HepG2 (cell line): ENCODE data around the gene SOX12. TPM values are rescaled to one million over a fixed set of nuclear protein-coding genes. Genes with fewer than 3 reads are reported as not detected.

Experiments
- ISL2 ChIP-seq: sonication (generic); formaldehyde crosslinking; IDR thresholded peaks from 2 replicates; pipeline ENCODE4 v1.5.0; 2020; ENCODE audit warnings: missing genetic modification reagents
- PRMT3 ChIP-seq: sonication (generic); formaldehyde crosslinking; IDR thresholded peaks from 2 replicates; pipeline ENCODE4 v1.8.1; 2022; ENCODE audit warnings: low read depth, mild to moderate bottlenecking, moderate library complexity, missing genetic modification reagents, borderline replicate concordance
- RFXAP ChIP-seq: sonication (generic); formaldehyde crosslinking; IDR thresholded peaks from 2 replicates; pipeline ENCODE4 v1.4.0; 2020; ENCODE audit warnings: missing genetic modification reagents, borderline replicate concordance
- SYNCRIP ChIP-seq: fragments of 200-400 bp; formaldehyde crosslinking; IDR thresholded peaks from 2 replicates; pipeline ENCODE4 v1.6.1; 2018; ENCODE audit warnings: mild to moderate bottlenecking, low read depth, low read length; ENCODE audit not compliant: insufficient read depth
- XBP1 ChIP-seq: sonication (generic); formaldehyde crosslinking; IDR thresholded peaks from 2 replicates; pipeline ENCODE4 v1.5.0; 2020; ENCODE audit warnings: missing genetic modification reagents
- ZNF337 ChIP-seq: sonication (generic); formaldehyde crosslinking; IDR thresholded peaks from 2 replicates; pipeline ENCODE4 v1.5.1; 2020; ENCODE audit warnings: missing genetic modification reagents, low read depth, mild to moderate bottlenecking, borderline replicate concordance
- polyA plus RNA-seq, 8 experiments: library from polyadenylated mRNA; depleted of rRNA in 3 of 8; stranded (reverse) in 7 of 8; unstranded in 1 of 8; fragments of >200 nt; fragmentation: Illumina TruSeq in 4 of 8; extraction: Trizol in 4 of 8; gene quantifications; 2 replicates each; pipeline versions ENCODE4 v1.2.1 to v1.2.3, GENCODE V29; 2011 to 2016; ENCODE audit warnings: low read depth in 4 of 8, missing spikeins in 1 of 8, mixed read lengths in 1 of 8; ENCODE audit not compliant: insufficient read depth in 1 of 8
- total RNA-seq, 5 experiments: library from RNA; depleted of rRNA; stranded (reverse); fragments of >200 nt; fragmentation: Illumina TruSeq; extraction: Trizol; gene quantifications; 2 replicates each; pipeline ENCODE4 v1.2.3, GENCODE V29; 2016; ENCODE audit warnings: low read depth in 1 of 5
- TF ChIP-seq, protein P1 (sequence below): sonication (generic); formaldehyde crosslinking; IDR thresholded peaks from 2 replicates; pipeline ENCODE4 v1.5.1; 2020; ENCODE audit warnings: mild to moderate bottlenecking, missing genetic modification reagents, borderline replicate concordance
- TF ChIP-seq, protein P2 (sequence below): conservative IDR thresholded peaks from 2 replicates; pipeline ENCODE4 v1.6.1; 2018; ENCODE audit warnings: missing genetic modification reagents
- TF ChIP-seq, protein P3 (sequence below): sonication (generic); formaldehyde crosslinking; IDR thresholded peaks from 2 replicates; pipeline ENCODE4 v1.5.1; 2020; ENCODE audit warnings: mild to moderate bottlenecking, missing genetic modification reagents, moderate library complexity
- TF ChIP-seq, protein P4 (sequence below): sonication (generic); formaldehyde crosslinking; IDR thresholded peaks from 2 replicates; pipeline ENCODE4 v1.4.0; 2020; ENCODE audit warnings: missing genetic modification reagents
- TF ChIP-seq, protein P5 (sequence below): sonication (generic); formaldehyde crosslinking; conservative IDR thresholded peaks from 2 replicates; pipeline ENCODE4 v1.4.0; 2020; ENCODE audit warnings: mild to moderate bottlenecking, missing genetic modification reagents, moderate library complexity
- TF ChIP-seq, protein P6 (sequence below): fragments of 450-650 bp; IDR thresholded peaks from 2 replicates; pipeline ENCODE4 v1.6.1; 2017; ENCODE audit warnings: mild to moderate bottlenecking

The SOX12 gene
- total and polyA plus RNA-seq, 2 of the 13 experiments (the other 11 are each of a cell fraction or from before 2014, with no cell fraction given) = 10.0 to 18.7 TPM

DNA sequence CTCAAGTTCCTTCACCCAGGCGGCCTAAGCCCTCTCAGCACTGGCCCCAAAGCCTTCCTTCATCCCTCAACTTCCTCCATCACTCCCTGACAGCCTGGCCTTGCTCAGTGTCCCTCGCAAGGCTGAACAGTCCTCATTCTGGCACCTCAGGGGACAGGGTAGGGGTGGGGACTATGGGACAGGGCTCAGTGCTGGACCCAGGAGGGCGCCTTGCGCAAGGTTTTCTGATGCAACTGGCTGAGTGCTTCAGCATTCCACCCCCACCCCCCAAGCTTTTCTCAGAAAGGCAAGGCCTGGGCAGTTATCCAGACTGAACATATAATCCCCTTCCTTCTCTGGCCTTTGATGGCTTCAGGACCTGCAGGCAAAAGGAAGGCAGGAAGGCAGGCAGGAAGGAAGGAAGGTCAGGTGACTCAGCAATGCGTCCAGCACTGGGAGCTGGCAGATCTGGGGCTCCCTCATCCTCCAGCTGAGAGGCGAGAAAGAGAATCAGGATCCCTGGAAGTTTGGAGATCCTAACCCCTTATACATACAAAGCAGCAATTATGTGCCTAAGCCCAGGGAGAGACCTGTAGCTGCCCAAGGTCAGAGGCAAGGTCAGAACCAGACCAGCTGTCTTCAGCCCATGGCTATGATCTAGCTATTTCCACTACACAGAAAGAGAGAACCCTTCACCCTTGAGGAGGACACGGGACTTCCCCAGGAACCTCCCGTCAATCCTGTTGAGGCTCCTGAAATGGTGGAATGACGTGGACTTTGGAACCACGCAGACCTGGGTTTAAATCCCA is 46.6 kb downstream of the SOX12 start (continued):
- TF ChIP-seq, protein P1, sequence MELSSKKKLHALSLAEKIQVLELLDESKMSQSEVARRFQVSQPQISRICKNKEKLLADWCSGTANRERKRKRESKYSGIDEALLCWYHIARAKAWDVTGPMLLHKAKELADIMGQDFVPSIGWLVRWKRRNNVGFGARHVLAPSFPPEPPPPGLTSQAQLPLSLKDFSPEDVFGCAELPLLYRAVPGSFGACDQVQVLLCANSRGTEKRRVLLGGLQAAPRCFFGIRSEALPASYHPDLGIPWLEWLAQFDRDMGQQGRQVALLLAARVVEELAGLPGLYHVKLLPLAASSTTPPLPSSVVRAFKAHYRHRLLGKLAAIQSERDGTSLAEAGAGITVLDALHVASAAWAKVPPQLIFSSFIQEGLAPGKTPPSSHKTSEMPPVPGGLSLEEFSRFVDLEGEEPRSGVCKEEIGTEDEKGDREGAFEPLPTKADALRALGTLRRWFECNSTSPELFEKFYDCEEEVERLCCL = 0 out of 2 replicates have a peak, but pooled peaks have one; percentile 45
- TF ChIP-seq ISL2 (CRISPR knock-in tag) = peak; percentile 93
- TF ChIP-seq RFXAP (CRISPR knock-in tag) = peak; percentile 93; the same call in 1 of the 2 replicates
- TF ChIP-seq, protein P2, sequence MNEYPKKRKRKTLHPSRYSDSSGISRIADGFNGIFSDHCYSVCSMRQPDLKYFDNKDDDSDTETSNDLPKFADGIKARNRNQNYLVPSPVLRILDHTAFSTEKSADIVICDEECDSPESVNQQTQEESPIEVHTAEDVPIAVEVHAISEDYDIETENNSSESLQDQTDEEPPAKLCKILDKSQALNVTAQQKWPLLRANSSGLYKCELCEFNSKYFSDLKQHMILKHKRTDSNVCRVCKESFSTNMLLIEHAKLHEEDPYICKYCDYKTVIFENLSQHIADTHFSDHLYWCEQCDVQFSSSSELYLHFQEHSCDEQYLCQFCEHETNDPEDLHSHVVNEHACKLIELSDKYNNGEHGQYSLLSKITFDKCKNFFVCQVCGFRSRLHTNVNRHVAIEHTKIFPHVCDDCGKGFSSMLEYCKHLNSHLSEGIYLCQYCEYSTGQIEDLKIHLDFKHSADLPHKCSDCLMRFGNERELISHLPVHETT = peak; percentile 92
- TF ChIP-seq, protein P3, sequence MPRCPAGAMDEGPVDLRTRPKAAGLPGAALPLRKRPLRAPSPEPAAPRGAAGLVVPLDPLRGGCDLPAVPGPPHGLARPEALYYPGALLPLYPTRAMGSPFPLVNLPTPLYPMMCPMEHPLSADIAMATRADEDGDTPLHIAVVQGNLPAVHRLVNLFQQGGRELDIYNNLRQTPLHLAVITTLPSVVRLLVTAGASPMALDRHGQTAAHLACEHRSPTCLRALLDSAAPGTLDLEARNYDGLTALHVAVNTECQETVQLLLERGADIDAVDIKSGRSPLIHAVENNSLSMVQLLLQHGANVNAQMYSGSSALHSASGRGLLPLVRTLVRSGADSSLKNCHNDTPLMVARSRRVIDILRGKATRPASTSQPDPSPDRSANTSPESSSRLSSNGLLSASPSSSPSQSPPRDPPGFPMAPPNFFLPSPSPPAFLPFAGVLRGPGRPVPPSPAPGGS = peak; percentile 97
- peak; percentile 49; the same call in 1 of the 2 replicates for TF ChIP-seq PRMT3 (CRISPR knock-in tag)
- TF ChIP-seq, protein P4, sequence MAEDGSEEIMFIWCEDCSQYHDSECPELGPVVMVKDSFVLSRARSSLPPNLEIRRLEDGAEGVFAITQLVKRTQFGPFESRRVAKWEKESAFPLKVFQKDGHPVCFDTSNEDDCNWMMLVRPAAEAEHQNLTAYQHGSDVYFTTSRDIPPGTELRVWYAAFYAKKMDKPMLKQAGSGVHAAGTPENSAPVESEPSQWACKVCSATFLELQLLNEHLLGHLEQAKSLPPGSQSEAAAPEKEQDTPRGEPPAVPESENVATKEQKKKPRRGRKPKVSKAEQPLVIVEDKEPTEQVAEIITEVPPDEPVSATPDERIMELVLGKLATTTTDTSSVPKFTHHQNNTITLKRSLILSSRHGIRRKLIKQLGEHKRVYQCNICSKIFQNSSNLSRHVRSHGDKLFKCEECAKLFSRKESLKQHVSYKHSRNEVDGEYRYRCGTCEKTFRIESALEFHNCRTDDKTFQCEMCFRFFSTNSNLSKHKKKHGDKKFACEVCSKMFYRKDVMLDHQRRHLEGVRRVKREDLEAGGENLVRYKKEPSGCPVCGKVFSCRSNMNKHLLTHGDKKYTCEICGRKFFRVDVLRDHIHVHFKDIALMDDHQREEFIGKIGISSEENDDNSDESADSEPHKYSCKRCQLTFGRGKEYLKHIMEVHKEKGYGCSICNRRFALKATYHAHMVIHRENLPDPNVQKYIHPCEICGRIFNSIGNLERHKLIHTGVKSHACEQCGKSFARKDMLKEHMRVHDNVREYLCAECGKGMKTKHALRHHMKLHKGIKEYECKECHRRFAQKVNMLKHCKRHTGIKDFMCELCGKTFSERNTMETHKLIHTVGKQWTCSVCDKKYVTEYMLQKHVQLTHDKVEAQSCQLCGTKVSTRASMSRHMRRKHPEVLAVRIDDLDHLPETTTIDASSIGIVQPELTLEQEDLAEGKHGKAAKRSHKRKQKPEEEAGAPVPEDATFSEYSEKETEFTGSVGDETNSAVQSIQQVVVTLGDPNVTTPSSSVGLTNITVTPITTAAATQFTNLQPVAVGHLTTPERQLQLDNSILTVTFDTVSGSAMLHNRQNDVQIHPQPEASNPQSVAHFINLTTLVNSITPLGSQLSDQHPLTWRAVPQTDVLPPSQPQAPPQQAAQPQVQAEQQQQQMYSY (CRISPR knock-in tag) = peak; percentile 56; the same call in 1 of the 2 replicates
- TF ChIP-seq ZNF337 (CRISPR knock-in tag) = peak; percentile 91; the same call in 1 of the 2 replicates
- TF ChIP-seq, protein P5, sequence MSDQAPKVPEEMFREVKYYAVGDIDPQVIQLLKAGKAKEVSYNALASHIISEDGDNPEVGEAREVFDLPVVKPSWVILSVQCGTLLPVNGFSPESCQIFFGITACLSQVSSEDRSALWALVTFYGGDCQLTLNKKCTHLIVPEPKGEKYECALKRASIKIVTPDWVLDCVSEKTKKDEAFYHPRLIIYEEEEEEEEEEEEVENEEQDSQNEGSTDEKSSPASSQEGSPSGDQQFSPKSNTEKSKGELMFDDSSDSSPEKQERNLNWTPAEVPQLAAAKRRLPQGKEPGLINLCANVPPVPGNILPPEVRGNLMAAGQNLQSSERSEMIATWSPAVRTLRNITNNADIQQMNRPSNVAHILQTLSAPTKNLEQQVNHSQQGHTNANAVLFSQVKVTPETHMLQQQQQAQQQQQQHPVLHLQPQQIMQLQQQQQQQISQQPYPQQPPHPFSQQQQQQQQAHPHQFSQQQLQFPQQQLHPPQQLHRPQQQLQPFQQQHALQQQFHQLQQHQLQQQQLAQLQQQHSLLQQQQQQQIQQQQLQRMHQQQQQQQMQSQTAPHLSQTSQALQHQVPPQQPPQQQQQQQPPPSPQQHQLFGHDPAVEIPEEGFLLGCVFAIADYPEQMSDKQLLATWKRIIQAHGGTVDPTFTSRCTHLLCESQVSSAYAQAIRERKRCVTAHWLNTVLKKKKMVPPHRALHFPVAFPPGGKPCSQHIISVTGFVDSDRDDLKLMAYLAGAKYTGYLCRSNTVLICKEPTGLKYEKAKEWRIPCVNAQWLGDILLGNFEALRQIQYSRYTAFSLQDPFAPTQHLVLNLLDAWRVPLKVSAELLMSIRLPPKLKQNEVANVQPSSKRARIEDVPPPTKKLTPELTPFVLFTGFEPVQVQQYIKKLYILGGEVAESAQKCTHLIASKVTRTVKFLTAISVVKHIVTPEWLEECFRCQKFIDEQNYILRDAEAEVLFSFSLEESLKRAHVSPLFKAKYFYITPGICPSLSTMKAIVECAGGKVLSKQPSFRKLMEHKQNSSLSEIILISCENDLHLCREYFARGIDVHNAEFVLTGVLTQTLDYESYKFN = peak; percentile 96
- TF ChIP-seq SYNCRIP = no peak
- TF ChIP-seq XBP1 (CRISPR knock-in tag) = 0 out of 2 replicates have a peak, but pooled peaks have one; percentile 71
- TF ChIP-seq, protein P6, sequence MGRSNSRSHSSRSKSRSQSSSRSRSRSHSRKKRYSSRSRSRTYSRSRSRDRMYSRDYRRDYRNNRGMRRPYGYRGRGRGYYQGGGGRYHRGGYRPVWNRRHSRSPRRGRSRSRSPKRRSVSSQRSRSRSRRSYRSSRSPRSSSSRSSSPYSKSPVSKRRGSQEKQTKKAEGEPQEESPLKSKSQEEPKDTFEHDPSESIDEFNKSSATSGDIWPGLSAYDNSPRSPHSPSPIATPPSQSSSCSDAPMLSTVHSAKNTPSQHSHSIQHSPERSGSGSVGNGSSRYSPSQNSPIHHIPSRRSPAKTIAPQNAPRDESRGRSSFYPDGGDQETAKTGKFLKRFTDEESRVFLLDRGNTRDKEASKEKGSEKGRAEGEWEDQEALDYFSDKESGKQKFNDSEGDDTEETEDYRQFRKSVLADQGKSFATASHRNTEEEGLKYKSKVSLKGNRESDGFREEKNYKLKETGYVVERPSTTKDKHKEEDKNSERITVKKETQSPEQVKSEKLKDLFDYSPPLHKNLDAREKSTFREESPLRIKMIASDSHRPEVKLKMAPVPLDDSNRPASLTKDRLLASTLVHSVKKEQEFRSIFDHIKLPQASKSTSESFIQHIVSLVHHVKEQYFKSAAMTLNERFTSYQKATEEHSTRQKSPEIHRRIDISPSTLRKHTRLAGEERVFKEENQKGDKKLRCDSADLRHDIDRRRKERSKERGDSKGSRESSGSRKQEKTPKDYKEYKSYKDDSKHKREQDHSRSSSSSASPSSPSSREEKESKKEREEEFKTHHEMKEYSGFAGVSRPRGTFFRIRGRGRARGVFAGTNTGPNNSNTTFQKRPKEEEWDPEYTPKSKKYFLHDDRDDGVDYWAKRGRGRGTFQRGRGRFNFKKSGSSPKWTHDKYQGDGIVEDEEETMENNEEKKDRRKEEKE = no peak
